Astrocyte (in vitro differentiated cells and primary cell): ENCODE measurements around the gene FNDC3B.

Experiments used
- EZH2 ChIP-seq: IDR thresholded peaks from 2 replicates; pipeline ENCODE4 v1.6.1; 2012; ENCODE audit warnings: mild to moderate bottlenecking, low read length, inconsistent platforms; ENCODE audit not compliant: insufficient read depth
- TF ChIP-seq, protein P1 (sequence below): IDR thresholded peaks from 2 replicates; pipeline ENCODE4 v1.5.1; 2011; ENCODE audit warnings: low read depth, mild to moderate bottlenecking, inconsistent platforms, low read length, moderate library complexity; ENCODE audit not compliant: insufficient read depth

DNA sequence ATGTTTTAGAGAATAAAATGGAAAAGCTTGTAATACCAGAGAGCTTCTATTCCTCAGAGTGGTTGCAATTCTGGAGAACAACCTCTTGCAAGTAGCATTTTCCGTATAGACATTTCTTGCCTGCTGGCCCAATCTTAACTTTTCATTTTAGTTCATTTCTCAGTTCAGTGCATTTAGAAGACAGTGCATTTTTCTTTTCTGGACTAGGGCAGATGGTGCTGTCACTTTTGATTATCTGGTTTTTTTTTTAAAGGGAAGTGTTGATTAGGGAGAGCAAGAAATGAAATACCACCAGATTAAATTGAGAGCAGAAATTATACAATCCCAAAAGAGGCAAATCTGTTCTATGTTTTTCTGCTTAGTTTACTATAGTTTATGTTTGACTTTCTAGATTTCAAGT lies 236.2 kb downstream of the FNDC3B start:
- TF ChIP-seq, protein P1, sequence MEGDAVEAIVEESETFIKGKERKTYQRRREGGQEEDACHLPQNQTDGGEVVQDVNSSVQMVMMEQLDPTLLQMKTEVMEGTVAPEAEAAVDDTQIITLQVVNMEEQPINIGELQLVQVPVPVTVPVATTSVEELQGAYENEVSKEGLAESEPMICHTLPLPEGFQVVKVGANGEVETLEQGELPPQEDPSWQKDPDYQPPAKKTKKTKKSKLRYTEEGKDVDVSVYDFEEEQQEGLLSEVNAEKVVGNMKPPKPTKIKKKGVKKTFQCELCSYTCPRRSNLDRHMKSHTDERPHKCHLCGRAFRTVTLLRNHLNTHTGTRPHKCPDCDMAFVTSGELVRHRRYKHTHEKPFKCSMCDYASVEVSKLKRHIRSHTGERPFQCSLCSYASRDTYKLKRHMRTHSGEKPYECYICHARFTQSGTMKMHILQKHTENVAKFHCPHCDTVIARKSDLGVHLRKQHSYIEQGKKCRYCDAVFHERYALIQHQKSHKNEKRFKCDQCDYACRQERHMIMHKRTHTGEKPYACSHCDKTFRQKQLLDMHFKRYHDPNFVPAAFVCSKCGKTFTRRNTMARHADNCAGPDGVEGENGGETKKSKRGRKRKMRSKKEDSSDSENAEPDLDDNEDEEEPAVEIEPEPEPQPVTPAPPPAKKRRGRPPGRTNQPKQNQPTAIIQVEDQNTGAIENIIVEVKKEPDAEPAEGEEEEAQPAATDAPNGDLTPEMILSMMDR: no peak
- TF ChIP-seq EZH2: no peak
